Measurements from ENCODE around the gene SEL1L3.
A peak's percentile ranks its signal among the peaks of the same experiment; 100 is the strongest.

Gene SEL1L3

DNA sequence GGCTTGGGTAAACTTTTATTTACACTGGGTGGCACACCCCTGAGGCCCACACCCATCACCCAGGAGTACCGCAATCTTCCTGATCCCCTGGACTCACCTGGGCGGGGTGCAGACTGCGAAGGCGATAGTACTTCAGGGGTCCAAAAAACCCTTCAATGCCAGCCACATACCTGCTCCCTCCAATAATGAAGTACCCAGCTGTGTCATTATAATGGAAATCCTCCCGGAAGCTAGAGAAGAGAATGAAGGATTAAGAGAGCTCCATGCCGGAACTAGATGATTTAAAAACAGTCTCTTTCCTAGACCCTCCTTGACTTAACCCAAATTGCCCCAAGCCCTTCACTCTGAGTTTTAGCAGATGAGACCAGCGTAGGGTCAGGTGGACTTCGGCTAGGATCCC lies 40.9 kb downstream of the SEL1L3 start:
- no peak for DNase-seq (ENCODE audit: low read depth in 1 of 2, low spot score in 1 of 2)
- no peak overlapping the region for H3K4me3 ChIP-seq (replicated peaks; ENCODE audit: insufficient read depth, low read length)
- H3K27me3 ChIP-seq (ENCODE audit: insufficient read depth, poor library complexity, severe bottlenecking): no peaks in the 10 kb centered on the region
- TF ChIP-seq, protein P1, sequence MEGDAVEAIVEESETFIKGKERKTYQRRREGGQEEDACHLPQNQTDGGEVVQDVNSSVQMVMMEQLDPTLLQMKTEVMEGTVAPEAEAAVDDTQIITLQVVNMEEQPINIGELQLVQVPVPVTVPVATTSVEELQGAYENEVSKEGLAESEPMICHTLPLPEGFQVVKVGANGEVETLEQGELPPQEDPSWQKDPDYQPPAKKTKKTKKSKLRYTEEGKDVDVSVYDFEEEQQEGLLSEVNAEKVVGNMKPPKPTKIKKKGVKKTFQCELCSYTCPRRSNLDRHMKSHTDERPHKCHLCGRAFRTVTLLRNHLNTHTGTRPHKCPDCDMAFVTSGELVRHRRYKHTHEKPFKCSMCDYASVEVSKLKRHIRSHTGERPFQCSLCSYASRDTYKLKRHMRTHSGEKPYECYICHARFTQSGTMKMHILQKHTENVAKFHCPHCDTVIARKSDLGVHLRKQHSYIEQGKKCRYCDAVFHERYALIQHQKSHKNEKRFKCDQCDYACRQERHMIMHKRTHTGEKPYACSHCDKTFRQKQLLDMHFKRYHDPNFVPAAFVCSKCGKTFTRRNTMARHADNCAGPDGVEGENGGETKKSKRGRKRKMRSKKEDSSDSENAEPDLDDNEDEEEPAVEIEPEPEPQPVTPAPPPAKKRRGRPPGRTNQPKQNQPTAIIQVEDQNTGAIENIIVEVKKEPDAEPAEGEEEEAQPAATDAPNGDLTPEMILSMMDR (IDR thresholded peaks at IDR 0.05; ENCODE audit: insufficient read depth, low read length): no peak
- H3K27ac ChIP-seq (replicated peaks): no peak overlapping the region

DNA sequence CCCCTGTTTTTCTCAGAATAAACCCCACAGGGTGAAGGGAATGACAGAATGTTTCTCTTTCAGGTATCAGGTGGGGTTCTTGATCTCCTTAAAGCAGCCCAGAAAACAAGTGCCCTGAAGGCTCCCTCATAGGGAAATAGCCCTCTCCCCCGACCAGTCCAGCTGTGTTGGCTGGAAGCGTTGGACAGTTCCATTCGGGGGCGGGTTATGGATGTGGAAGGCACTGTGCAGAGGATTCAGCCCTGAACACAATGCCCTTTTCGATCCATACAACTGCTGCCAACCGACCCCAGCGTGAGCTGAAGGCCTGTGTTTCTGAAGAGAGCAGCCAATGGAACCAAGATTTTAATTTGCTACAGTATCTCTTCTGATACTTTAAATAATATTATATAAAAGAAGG lies 41.5 kb downstream of the SEL1L3 start:
- Histone ChIP-seq H3K4me3 (replicated peaks; ENCODE audit: insufficient read depth, low read length) (no peak overlapping the region), H3K27me3 (ENCODE audit: insufficient read depth, poor library complexity, severe bottlenecking) (no peaks in the 10 kb centered on the region), H3K27ac (replicated peaks) (no peak overlapping the region)
- TF ChIP-seq POLR2AphosphoS5 (IDR thresholded peaks at IDR 0.05; ENCODE audit: low read depth): no peak
- TF ChIP-seq, protein P2, sequence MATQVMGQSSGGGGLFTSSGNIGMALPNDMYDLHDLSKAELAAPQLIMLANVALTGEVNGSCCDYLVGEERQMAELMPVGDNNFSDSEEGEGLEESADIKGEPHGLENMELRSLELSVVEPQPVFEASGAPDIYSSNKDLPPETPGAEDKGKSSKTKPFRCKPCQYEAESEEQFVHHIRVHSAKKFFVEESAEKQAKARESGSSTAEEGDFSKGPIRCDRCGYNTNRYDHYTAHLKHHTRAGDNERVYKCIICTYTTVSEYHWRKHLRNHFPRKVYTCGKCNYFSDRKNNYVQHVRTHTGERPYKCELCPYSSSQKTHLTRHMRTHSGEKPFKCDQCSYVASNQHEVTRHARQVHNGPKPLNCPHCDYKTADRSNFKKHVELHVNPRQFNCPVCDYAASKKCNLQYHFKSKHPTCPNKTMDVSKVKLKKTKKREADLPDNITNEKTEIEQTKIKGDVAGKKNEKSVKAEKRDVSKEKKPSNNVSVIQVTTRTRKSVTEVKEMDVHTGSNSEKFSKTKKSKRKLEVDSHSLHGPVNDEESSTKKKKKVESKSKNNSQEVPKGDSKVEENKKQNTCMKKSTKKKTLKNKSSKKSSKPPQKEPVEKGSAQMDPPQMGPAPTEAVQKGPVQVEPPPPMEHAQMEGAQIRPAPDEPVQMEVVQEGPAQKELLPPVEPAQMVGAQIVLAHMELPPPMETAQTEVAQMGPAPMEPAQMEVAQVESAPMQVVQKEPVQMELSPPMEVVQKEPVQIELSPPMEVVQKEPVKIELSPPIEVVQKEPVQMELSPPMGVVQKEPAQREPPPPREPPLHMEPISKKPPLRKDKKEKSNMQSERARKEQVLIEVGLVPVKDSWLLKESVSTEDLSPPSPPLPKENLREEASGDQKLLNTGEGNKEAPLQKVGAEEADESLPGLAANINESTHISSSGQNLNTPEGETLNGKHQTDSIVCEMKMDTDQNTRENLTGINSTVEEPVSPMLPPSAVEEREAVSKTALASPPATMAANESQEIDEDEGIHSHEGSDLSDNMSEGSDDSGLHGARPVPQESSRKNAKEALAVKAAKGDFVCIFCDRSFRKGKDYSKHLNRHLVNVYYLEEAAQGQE (IDR thresholded peaks at IDR 0.05; ENCODE audit: insufficient replicate concordance, low read depth): peak; percentile 21
- no peak for DNase-seq (ENCODE audit: low read depth in 1 of 2, low spot score in 1 of 2)

DNA sequence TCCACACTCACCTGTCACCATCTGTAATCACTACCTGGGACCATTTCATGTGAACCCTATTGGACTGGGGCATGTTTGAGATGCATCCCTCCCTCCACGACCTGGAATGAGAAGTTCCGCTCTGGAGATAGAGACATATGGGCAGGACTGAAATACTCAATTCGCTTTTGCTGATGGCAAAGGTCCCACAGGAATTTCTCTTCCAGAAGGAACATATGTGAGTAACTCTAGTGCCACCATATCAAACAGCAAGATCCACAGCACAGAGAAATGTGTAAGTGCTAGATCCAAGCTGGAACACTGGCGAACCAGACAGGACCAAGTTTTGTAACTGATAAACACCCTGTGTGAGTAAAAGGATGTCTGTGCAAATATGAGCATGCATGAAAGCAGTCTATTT lies 43.9 kb downstream of the SEL1L3 start:
- TF ChIP-seq SPI1 (IDR thresholded peaks at IDR 0.05; ENCODE audit: borderline replicate concordance, low read depth) (no peak), GABPA (IDR thresholded peaks at IDR 0.05; ENCODE audit: low read depth) (no peak), POLR2AphosphoS5 (IDR thresholded peaks at IDR 0.05; ENCODE audit: low read depth) (no peak)
- TF ChIP-seq, protein P1 (IDR thresholded peaks at IDR 0.05; ENCODE audit: insufficient read depth, low read length): no peak
- TF ChIP-seq, protein P2 (IDR thresholded peaks at IDR 0.05; ENCODE audit: insufficient replicate concordance, low read depth): no peak
- DNase-seq (ENCODE audit: low read depth in 1 of 2, low spot score in 1 of 2): no peak
- no peak overlapping the region for H3K4me3 ChIP-seq (replicated peaks; ENCODE audit: insufficient read depth, low read length)
- H3K27ac ChIP-seq (replicated peaks): no peak overlapping the region
- no peaks in the 10 kb centered on the region for H3K27me3 ChIP-seq (ENCODE audit: insufficient read depth, poor library complexity, severe bottlenecking)

DNA sequence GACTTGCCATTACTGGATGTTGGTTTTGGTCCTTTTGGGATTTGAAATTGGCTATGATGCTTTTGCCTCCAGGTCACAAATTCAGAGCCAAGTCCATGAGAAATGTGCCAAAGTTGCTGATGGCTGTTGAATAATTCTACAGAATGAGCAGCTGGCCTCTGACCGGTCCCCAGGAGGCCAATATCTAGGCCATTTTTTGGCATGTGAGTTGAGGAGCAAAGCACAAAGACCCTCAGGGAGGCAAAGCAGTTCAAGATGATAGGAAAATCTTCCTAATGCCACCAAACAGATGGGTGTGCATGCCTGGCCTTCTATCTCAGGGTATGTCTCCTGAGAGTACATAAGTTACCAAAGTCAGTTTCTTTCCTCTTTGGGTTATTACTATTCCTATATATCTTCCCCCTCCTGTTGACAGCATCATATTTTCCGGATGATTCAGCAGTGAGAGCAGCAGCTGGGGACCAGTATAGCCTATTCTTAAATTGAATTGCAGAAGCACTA lies 44.4 kb downstream of the SEL1L3 start:
- TF ChIP-seq SPI1 (IDR thresholded peaks at IDR 0.05; ENCODE audit: borderline replicate concordance, low read depth): no peak
- no peak for TF ChIP-seq GABPA (IDR thresholded peaks at IDR 0.05; ENCODE audit: low read depth)
- TF ChIP-seq, protein P1 (IDR thresholded peaks at IDR 0.05; ENCODE audit: insufficient read depth, low read length): no peak
- TF ChIP-seq POLR2AphosphoS5 (IDR thresholded peaks at IDR 0.05; ENCODE audit: low read depth): no peak
- TF ChIP-seq, protein P2 (IDR thresholded peaks at IDR 0.05; ENCODE audit: insufficient replicate concordance, low read depth): no peak
- Histone ChIP-seq H3K4me3 (replicated peaks; ENCODE audit: insufficient read depth, low read length) (no peak overlapping the region), H3K27me3 (ENCODE audit: insufficient read depth, poor library complexity, severe bottlenecking) (no peaks in the 10 kb centered on the region), H3K27ac (replicated peaks) (no peak overlapping the region)
- no peak for DNase-seq (ENCODE audit: low read depth in 1 of 2, low spot score in 1 of 2)
